Psoas muscle (tissue), 8 donors: Measurements from ENCODE around the gene EMC6. TPM values are rescaled to one million over a fixed set of nuclear protein-coding genes. Genes with fewer than 3 reads are reported as not detected.
"Not testable (repeated sequence)": the region's sequence is repeated elsewhere in the genome, so short reads cannot be mapped to it uniquely, and the experiment has no call there.

Experiments used
- ATAC-seq, 4 donors: fragments of 200-7000 bp; cut with Tn5 transposase; one replicate each; pipeline ENCODE4 v1.9.1; 2020; ENCODE audit warnings: moderate library complexity in 3 of 4, mild to moderate bottlenecking in 2 of 4
- DNase-seq, 2 donors: peaks; one replicate each; pipeline ENCODE4 v3.0.0-alpha.2; 2020
- H3K27ac ChIP-seq: fragments of 200-600 bp; one replicate; pipeline ENCODE4 v1.8.0; 2022
- H3K27me3 ChIP-seq, 3 donors: fragments of 200-600 bp in 1 of 3; one replicate each; pipeline versions ENCODE4 v1.6.1 to v1.8.0; 2013 to 2022; ENCODE audit warnings: low read length in 2 of 3, mild to moderate bottlenecking in 2 of 3, moderate library complexity in 1 of 3; ENCODE audit not compliant: insufficient read depth in 3 of 3
- H3K36me3 ChIP-seq, 2 donors: fragments of 200-600 bp in 1 of 2; one replicate each; pipeline versions ENCODE4 v1.6.1 to v1.8.0; 2013 to 2022; ENCODE audit warnings: low read depth in 1 of 2, mild to moderate bottlenecking in 1 of 2, moderate library complexity in 1 of 2; ENCODE audit not compliant: insufficient read depth in 1 of 2
- H3K4me1 ChIP-seq: fragments of 200-600 bp; one replicate; pipeline ENCODE4 v1.8.0; 2022
- H3K4me3 ChIP-seq: fragments of 200-600 bp; one replicate; pipeline ENCODE4 v1.8.0; 2022; ENCODE audit warnings: mild to moderate bottlenecking
- H3K9me3 ChIP-seq: fragments of 200-600 bp; one replicate; pipeline ENCODE4 v1.8.0; 2022
- CTCF ChIP-seq: fragments of 200-600 bp; IDR thresholded peaks from one replicate; pipeline ENCODE4 v1.8.0; 2022; ENCODE audit warnings: antibody characterized with exemption
- WGBS, 3 donors: extraction: QIAGEN DNeasy Blood & Tissue Kit; methylation state at CpG; one replicate each; pipeline versions ENCODE4 v1.1.6 to v1.1.7; 2013; 5-methylcytosine and 5-hydroxymethylcytosine counted together
- intact Hi-C, 2 donors: fragments of 100-400 bp; cut with DNase I; formaldehyde crosslinking; loops; one replicate each; pipeline versions ENCODE4 v1.11.0 to v1.14.2; 2022
- polyA plus RNA-seq, 3 donors: library from polyadenylated mRNA; stranded (reverse); fragments of 200-250 nt; gene quantifications; one replicate each; pipeline ENCODE4 v1.2.3, GENCODE V29; 2013
- total RNA-seq, 4 donors: library from RNA; stranded (reverse); fragmentation: NEBNext Ultra II Directional in 2 of 4; extraction: Animal tissue kit (Norgen Biotek cat#: 25700) in 2 of 4; gene quantifications; one replicate each; pipeline versions ENCODE4 v1.2.1 to v1.2.4, GENCODE V29; 2021 to 2023
- donor health status: healthy with polysubstance abuse.
- donor health status: DM: no; HTN: no; CAD: no; lungs with moderate emphysema.
- donor health status: Bipolar disorder and iron deficiency.
- donor health status: healthy.
- donor health status: DM: yes; HTN: yes; CAD: no.
- donor health status: DM: no; HTN: no; CAD: no.
- donor health status: DM: no; HTN: no; CAD: no.
- donor health status: DM: yes; HTN: yes; CAD: no.

The EMC6 gene
- total and polyA plus RNA-seq, 7 donors, result 91.6 to 270 (median 135) TPM

GRCh38 chr17:3697103-3697476 is 28.5 kb downstream of the EMC6 start:
- ATAC-seq (peak; percentile 31 to 49 (median 46)), DNase-seq (peak in 1 of 2 donors; percentile 57)
- intact Hi-C loops, result no loop called here
- no peaks in the 10 kb centered on the region for H3K9me3 ChIP-seq
- no peak for TF ChIP-seq CTCF
- peaks cover 9% of the 10 kb centered on the region for H3K4me1 ChIP-seq
- H3K36me3 ChIP-seq, result peaks cover 0 to 11% of the 10 kb centered on the region in 2 donors
- peak overlapping the region; percentile 95 for H3K27ac ChIP-seq
- H3K27me3 ChIP-seq, result no peaks in the 10 kb centered on the region
- peak overlapping the region; percentile 86 for H3K4me3 ChIP-seq
- 31 to 42% (median 32%) methylated on average over 11 to 12 of the region's 12 CpGs for WGBS, 3 donors

GRCh38 chr17:3698139-3698538 is 29.5 kb downstream of the EMC6 start:
- H3K36me3 ChIP-seq, result peaks cover 0 to 14% of the 10 kb centered on the region in 2 donors
- no peak for DNase-seq
- no peak overlapping the region for H3K4me3 ChIP-seq
- ATAC-seq, result no peak
- H3K27me3 ChIP-seq, result no peaks in the 10 kb centered on the region
- H3K9me3 ChIP-seq, result no peaks in the 10 kb centered on the region
- 82 to 93% (median 83%) methylated on average over 4 of the region's 4 CpGs for WGBS, 3 donors
- H3K4me1 ChIP-seq, result peaks cover 9% of the 10 kb centered on the region
- peak overlapping the region; percentile 95 for H3K27ac ChIP-seq
- intact Hi-C loops, result no loop called here
- no peak for TF ChIP-seq CTCF

GRCh38 chr17:3699951-3700350 is 31.3 kb downstream of the EMC6 start:
- no peaks in the 10 kb centered on the region for H3K9me3 ChIP-seq
- TF ChIP-seq CTCF, result no peak
- H3K4me1 ChIP-seq, result no peaks in the 10 kb centered on the region
- DNase-seq, result no peak
- no peak for ATAC-seq
- peaks cover 0 to 14% of the 10 kb centered on the region in 2 donors for H3K36me3 ChIP-seq
- H3K27ac ChIP-seq, result no peak overlapping the region
- intact Hi-C loops, result no loop called here
- 86 to 93% (median 89%) methylated on average over 4 of the region's 4 CpGs for WGBS, 3 donors
- no peaks in the 10 kb centered on the region for H3K27me3 ChIP-seq
- no peak overlapping the region for H3K4me3 ChIP-seq

GRCh38 chr17:3702041-3702539 is 33.5 kb downstream of the EMC6 start:
- ATAC-seq, DNase-seq, H3K27me3 ChIP-seq, intact Hi-C loops, H3K9me3 ChIP-seq, H3K4me3 ChIP-seq, H3K4me1 ChIP-seq, H3K27ac ChIP-seq: not testable (repeated sequence)
- peaks cover 0 to 14% of the 10 kb centered on the region in 2 donors for H3K36me3 ChIP-seq
- WGBS, 3 donors, result 83 to 94% (median 84%) methylated on average over 7 of the region's 7 CpGs

- H3K27me3 ChIP-seq, result no peaks in the 10 kb centered on the region
- peak in 3 of 4 donors; percentile 25 to 41 (median 35) for ATAC-seq
- intact Hi-C loops, result no loop called here
- no peaks in the 10 kb centered on the region for H3K9me3 ChIP-seq
- peak overlapping the region; percentile 59 for H3K27ac ChIP-seq
- no peaks in the 10 kb centered on the region for H3K4me1 ChIP-seq
- WGBS, 3 donors, result 81 to 88% (median 83%) methylated on average over 20 of the region's 20 CpGs
- no peak for DNase-seq
- H3K4me3 ChIP-seq, result peak overlapping the region; percentile 17
- peaks cover 0 to 6% of the 10 kb centered on the region in 2 donors for H3K36me3 ChIP-seq
- no peak for TF ChIP-seq CTCF
These were observed 36.5 kb downstream of the EMC6 start for GRCh38 chr17:3704931-3705717.

- DNase-seq, H3K27me3 ChIP-seq, intact Hi-C loops, H3K36me3 ChIP-seq, H3K4me1 ChIP-seq, H3K9me3 ChIP-seq: not testable (repeated sequence)
- 50 to 84% (median 78%) methylated on average over 1 of the region's 1 CpG for WGBS, 3 donors
- ATAC-seq, result peak; percentile 45 to 83 (median 76)
- Histone ChIP-seq H3K4me3 (peak overlapping the region; percentile 17), H3K27ac (peak overlapping the region; percentile 59)
These were observed 37.0 kb downstream of the EMC6 start for GRCh38 chr17:3705718-3705984.
